HL-60/S4 (cell line): ENCODE results near the gene ULK4.

Experiments
- in situ Hi-C: fragments of 300-500 bp; cut with MboI; formaldehyde crosslinking; loops from 2 replicates; pipeline ENCODE4 v1.14.3; 2022; ENCODE audit warnings: low sequenced_read_pairs

ULK4 gene

DNA sequence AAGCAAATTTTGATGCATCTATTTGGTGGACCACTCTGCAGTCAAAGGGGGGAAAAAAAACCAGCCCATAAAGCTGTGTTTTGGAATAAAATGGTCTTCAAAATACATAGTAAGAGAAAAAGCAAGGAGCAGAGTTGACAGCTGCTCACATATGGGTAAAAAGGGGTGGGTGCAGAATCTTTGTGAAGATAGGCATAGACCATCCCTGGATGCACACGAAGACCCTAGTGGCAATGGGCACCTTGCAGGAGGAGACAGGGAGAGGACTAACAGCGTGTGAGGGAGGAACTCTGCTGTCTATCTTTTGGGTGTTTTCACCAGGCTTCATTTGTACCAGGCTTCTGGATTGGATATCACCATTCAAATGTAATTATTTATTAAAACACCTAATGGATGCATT is 718.7 kb downstream of the ULK4 start:
- in situ Hi-C loops: no loop called here

DNA sequence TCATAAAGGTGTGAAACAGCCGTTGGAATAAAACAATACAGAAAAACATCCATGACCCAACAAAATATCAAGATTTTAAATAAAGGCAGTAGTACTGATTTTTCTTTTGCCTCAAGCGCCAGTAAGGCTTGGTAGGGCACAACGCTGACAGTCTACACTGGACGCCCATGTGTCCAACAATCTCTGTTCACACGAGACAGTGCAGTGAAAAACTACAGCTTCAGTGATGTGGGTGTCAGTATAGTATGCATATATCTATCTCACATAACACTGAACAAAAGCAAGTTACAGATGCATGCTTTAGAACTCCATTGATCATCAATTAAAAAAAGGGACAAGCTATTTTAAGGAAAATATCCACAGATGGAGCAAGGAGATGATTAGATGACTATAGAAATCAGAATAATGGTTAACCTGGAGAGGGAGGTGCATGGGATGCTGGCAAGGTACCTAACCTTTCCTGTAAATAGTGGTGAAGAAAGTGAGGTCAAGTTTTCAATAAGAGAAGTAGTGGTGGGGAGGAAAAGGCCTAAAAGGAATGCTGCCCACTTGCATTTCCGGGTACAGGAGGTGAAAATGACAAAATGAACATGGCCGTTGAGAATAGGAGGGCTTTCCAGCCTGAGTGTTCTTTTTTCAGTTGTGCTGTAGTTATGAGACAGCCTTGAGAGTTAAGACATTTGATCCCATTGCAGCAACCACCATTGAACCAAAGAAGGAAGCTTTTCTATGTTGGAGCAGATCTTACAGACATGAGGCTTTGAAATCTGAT is 719.9 kb downstream of the ULK4 start:
- in situ Hi-C loops: no loop called here

DNA sequence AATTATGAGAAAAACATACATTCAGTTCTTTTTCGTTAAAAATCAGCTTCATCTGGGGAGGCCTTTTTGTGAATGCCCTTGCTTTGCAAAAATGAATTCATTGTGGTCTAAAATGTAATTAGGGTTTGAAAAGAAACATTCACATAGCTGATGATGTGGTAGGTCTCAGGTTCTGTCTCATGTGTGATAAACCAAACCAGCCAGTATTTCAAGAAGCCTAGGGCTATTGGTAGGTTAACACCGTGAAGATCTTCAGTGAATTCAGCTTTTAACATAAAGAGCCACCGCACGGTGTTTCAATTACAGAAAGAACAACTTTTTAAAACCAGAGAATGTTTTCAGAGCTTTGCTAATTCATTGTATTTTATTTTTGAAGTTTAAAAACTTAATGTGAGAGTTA is 720.7 kb downstream of the ULK4 start:
- in situ Hi-C loops: no loop called here

DNA sequence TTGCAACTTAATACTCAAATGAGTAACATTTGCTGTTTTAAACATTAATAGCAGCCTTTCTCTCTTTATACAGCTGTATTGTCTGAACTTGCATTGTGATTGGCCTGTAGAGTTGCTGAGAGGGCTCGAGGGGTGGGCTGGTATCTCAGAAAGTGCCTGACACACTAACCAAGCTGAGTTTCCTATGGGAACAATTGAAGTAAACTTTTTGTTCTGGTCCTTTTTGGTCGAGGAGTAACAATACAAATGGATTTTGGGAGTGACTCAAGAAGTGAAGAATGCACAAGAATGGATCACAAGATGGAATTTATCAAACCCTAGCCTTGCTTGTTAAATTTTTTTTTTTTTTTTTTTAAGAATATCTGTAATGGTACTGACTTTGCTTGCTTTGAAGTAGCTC is 722.3 kb downstream of the ULK4 start:
- in situ Hi-C loops: no loop called here

DNA sequence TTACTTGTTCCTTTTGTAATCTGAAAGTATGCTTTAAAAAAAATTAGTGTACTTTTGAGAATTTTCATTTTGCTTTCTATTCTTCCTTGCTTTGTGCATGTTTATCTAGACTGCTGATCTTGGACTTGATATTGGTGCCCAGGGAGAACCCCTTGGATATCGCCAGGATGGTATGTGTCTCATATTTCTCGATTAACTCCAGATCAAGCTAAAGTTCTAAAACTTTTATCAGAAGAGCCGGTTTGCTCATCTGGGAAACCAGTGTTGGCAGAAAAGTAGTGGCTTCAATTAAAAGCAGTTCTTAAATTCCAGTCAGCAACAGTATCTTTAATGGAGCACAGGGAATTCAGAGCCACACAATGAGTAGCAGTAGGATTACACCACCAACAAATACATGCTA is 724.0 kb downstream of the ULK4 start:
- in situ Hi-C loops: no loop called here

DNA sequence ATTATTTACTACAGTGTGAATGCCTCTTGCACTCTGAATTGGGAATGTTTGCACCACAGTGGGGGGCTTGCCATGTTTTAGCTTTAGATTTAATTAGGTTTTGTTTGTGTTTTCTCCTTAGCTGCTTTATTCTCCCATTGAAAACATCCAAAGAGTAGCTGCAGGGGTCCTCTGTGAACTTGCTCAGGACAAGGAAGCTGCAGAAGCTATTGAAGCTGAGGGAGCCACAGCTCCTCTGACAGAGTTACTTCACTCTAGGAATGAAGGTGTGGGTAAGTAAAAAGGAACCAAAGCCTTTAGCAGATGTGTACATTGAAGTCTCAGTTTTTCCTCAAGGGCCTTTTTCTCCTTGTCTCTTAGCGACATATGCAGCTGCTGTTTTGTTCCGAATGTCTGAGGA is 725.7 kb downstream of the ULK4 start:
- in situ Hi-C loops: no loop called here

DNA sequence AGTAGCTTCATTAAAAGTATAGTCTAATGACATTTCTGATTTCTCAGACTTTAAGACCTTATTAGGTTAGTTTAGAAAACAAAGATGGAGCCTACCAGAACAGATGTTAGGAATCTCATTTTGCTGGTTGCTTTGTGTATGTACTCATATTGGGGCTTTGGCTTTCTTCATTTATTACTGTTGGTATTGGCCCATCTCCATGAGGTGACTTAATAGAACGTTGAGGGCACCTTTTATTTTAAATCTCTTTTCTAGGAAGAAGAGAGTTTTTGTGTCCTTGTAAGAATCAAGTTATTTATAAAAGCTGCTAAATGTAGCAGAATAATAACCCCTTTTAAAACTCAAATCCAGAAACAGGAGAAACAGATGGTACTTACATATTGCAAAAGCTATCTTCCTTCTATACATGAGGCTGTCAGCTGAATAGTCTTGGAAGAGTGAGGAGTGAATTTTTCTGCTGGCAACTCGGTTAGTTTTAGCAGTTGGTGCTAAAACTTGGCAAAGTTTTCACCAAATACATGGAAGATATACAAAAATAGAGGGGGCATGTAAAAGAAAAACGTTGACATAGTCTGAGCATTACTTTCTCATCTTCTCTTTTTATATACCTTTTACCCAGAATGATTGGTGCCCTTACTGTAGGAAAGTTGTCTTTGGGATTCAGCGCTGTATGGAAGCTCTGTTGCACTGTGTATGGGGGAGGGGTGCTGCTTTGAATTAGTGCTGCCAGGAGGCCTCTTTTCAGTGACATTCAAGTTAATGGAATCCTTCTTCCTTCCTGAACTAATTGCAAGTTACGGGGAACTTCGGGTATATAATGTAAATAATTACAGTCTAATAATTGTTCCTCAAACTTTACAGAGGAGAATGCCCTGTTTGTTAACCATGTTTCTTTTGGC is 726.8 kb downstream of the ULK4 start:
- in situ Hi-C loops: no loop called here

DNA sequence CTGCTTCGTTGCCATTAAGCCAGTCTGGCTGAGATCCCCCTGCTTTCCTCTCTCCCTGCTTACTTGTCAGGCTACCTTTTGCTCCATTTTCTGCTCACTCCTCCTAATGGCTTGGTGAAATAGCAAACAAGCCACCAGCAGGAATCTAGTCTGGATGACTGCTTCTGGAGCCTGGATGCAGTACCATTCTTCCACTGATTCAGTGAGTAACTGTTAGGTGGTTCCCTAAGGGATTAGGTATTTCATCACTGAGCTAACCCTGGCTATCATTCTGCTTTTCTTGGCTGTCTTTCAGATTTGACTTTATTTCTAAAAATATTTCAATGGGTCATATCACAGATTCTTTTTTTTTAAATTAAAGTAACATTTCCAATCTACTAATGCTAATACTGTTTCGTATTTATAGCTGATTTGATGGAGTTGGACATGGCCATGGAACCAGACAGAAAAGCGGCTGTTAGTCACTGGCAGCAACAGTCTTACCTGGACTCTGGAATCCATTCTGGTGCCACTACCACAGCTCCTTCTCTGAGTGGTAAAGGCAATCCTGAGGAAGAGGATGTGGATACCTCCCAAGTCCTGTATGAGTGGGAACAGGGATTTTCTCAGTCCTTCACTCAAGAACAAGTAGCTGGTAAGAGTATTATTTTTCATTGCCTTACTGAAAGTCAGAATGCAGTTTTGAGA is 737.6 kb downstream of the ULK4 start:
- in situ Hi-C loops: no loop called here

DNA sequence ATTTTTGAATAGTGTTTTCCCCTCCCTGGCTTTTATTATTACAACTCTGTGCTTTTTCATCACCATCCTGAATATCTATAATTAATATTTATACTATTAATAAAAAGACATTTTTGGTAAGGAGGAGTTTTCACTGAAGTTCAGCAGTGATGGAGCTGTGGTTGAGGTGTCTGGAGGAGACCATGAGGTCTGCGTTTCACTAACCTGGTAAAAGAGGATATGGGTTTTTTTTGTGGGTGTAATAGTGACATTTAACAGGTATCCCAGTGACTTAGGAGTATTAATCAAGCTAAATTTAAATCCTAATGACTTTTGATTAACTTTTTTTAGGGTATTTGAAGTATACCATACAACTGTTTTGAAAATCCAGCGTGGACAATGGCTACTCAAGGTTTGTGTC is 738.2 kb downstream of the ULK4 start:
- in situ Hi-C loops: no loop called here

DNA sequence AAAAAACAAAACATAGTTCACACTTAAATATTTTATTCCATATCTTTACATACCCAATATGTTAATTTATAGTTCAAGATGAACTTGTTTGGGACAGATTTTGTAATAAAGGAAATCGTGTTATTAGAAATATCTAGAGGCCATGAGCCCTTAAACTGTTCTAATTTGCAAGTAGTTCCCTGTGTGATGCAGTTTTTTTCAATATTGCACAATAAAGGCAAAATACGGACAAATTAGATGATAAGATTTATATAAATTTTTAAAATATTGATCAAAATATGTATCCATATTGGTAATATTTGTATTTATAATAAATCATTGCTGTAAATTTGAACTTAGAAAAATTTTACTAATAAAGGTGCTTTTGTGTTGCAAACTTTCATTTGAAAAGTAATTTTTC is 738.8 kb downstream of the ULK4 start:
- in situ Hi-C loops: no loop called here

DNA sequence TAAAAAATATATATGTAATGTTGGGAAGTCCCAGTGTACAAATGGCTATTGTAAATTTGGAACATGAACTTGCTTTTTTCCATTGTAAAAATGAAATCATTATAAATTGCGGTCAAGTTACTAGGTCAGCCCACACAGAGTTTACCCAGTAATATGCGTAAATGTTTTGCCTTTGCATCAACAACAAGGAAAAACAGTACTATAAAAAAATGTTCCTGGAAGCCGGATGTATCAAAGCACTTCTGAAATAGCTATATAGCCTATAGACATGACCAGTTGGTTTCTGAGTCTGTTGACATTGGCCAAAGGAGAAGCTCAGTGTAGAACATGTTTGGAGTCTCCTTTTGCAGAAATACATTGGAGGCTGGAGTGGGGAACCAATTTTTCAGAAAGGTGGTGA is 739.4 kb downstream of the ULK4 start:
- in situ Hi-C loops: no loop called here

DNA sequence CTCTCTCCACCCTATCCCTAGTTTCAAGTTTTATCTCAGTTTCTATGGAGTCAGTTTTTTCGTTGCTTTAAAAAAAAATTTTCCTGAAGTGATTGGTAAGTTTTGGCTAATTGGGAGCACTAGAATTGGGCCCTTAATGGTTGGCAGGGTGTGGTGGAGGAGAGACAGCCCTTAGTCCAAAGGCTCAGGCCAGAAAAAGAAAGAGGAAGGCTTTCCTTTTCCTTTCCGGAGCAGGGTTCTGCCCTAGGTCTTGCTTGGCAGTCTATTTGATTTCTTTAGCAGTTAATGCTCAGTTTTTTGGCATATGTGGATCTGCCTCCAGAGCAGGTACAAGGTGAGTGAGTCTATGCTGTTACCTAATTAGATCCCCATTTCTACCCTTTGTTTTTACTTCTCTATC is 739.9 kb downstream of the ULK4 start:
- in situ Hi-C loops: no loop called here

DNA sequence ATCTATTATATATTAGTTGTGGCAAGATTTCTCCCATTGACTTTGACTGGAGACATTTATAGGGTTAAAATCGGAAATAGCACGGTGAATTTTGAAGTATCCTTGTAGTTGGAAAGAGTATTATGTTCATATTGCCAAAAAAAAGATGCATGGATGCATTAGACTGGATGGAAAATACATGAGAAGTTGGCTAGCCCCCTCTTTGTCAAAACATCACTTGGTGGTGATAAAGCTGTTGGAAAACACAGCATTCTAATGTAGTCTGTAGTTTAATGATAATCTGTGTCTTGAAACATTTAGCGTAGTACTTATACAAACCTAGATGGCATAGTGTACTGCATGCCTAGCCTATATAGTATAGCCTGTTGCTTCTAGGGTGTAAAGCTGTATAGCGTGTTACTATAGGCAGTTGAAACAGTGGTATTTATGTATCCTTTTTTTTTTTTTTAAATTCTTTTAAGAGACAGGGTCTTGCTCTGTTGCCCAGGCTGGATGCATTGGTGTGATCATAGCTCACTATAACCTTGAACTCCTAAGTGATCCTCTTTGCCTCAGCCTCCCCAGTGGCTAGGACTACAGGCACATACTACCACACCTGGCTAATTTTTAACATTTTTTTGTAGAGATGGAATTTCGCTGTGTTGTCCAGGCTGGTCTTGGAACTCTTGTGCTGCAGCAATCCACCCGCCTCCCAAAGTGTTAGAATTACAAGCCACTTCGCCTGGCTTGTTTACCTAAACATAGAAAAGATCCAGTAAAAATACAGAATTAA is 740.8 kb downstream of the ULK4 start:
- in situ Hi-C loops: no loop called here

DNA sequence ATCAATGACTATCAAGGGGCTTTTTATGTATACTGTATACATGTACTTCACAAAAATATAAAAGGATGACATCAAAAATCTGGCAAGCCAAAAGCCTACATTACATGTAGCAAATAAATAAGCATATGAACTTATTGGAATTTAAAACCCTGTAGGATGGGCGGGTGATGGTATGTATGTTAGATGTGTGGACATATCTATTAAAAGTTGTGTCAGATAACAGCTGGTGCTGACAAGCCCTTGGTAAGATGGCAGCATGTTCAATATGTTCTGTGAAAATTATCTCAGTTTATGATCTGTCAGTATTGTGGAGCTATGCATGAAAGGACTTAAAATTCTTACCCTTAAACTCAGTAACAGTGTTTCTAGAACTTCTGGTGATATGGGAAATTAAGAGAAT is 742.5 kb downstream of the ULK4 start:
- in situ Hi-C loops: no loop called here

DNA sequence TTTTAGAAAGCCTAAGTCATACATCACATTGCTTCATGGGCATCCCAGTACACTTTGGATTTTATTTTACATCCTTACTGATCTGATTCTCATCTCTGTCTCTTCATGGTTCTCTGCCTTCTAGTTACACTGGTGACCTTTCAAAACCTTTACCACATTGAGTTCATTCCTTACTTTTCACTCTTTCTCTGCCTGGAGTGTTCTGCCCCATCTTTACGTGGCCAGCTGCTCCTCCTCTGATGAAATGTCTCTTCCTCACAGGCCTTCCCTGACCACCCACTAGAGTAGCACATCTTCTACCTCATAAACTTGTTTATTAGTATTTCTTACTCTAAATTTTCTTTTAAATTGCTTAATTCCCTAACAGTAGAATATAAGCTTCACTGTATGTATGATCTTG is 744.9 kb downstream of the ULK4 start:
- in situ Hi-C loops: no loop called here

DNA sequence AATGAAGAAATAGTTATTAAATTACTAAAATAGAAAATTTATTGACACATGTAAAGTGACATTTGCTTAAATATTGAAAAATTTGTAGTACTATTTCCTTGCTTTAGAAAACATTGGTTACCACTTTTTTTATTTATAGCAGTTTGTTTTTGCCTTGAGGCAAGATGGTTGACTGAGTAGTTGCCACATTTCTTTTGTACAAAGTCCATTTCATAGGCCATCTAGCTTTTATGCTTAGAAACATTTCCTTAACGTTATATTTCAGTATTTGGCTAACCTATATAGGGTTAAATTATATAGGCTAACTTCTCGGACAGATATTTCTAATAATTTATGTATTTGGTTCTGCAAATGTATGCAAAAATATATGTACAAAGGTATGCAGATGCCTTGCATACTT is 745.5 kb downstream of the ULK4 start:
- in situ Hi-C loops: no loop called here

DNA sequence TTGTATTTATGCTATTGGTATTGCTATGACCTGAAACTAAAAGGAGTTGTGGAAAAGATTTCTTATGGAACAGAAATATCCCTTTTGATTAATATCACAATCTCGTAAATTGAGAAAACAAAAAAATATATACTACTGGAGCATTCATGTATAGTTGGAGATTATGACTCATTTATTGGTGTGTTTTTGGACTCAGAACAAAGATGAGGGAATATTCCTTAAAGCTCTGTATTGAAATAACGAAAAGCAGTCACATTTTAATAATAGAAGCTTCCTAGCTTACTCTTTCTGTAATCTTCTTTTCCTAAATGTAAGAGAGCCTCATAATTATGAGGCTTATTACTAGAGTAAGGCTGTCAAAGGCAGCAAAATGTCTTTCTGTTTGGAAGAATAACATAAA is 748.3 kb downstream of the ULK4 start:
- in situ Hi-C loops: no loop called here

DNA sequence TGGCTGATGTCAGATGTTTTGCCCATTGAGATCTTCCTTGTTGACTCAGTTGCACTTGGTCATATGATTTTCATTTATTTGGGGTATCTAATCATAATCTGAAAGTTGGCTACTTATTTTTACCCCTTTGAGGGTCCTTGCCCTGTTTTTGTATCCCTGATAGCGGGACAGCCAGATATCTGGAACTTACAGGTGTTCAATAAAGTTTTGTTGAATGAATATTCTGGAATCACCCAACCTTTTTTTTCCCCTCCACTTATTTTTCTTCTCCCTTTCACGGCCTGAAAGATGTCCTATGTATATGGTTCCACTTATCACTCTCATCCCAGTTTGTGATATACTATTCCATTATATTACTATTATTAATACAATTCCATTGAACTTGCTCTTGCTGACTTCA is 749.8 kb downstream of the ULK4 start:
- in situ Hi-C loops: no loop called here

DNA sequence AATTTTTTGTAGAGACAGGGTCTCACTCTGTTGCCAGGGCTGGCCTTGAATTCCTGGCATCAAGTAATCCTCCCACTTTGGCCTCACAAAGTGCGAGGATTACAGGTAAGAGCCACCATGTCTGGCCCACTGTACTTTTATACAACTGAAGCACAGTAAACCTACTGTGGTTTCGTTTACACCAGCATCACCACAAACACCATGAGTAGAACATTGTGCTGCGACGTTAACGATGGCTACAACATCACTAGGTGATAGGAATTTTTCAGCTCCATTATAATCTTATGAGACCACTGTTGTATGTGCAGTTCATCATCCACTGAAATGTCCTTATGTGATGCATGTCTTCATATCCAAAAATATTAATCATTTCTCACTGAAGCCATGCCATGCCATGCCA is 750.9 kb downstream of the ULK4 start:
- in situ Hi-C loops: no loop called here

DNA sequence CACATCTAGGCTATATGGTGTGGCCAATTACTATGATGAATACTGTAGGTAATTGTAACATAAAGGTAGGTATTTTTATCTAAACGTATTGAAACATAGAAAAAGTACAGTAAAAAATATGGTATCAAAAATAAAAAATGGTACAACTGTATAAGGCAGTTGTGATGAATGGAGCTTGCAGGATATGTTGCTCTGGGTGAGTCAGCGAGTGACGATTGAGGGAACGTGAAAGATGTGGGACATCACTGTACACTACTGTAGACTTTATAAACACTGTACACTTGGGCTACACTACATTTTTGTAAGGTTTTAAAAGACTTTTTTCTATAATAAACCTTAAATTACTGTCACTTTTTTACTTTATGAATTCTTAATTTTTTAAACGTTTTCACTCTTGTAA is 752.3 kb downstream of the ULK4 start:
- in situ Hi-C loops: no loop called here
